Ishikawa (cell line): ENCODE measurements around the gene CDH13.

Experiments
- CEBPB ChIP-seq: IDR thresholded peaks from 2 replicates; pipeline ENCODE4 v1.6.1; 2012
- EGR1 ChIP-seq: IDR thresholded peaks from 2 replicates; pipeline ENCODE4 v1.6.1; 2012
- EP300 ChIP-seq: IDR thresholded peaks from 2 replicates; pipeline ENCODE4 v1.6.1; 2012; ENCODE audit warnings: borderline replicate concordance
- FOXM1 ChIP-seq: IDR thresholded peaks from 2 replicates; pipeline ENCODE4 v1.6.1; 2012; ENCODE audit warnings: low read depth, borderline replicate concordance
- NFIC ChIP-seq: IDR thresholded peaks from 2 replicates; pipeline ENCODE4 v1.6.1; 2012
- RAD21 ChIP-seq: IDR thresholded peaks from 2 replicates; pipeline ENCODE4 v1.6.1; 2012; ENCODE audit warnings: low read depth
- TAF1 ChIP-seq: IDR thresholded peaks from 2 replicates; pipeline ENCODE4 v1.6.1; 2012; ENCODE audit warnings: low read depth, mild to moderate bottlenecking
- TCF12 ChIP-seq: IDR thresholded peaks from 2 replicates; pipeline ENCODE4 v1.6.1; 2012; ENCODE audit warnings: low read depth
- TEAD4 ChIP-seq: IDR thresholded peaks from 2 replicates; pipeline ENCODE4 v1.6.1; 2012
- YY1 ChIP-seq: IDR thresholded peaks from 2 replicates; pipeline ENCODE4 v1.6.1; 2012; ENCODE audit warnings: low read depth
- ZBTB7A ChIP-seq: IDR thresholded peaks from 2 replicates; pipeline ENCODE4 v1.6.1; 2012; ENCODE audit warnings: low read depth
- TF ChIP-seq, protein P1 (sequence below): IDR thresholded peaks from 2 replicates; pipeline ENCODE4 v1.6.1; 2012
- TF ChIP-seq, protein P2 (sequence below): IDR thresholded peaks from 2 replicates; pipeline ENCODE4 v1.6.1; 2012
- TF ChIP-seq, protein P3 (sequence below): IDR thresholded peaks from 2 replicates; pipeline ENCODE4 v1.6.1; 2012; ENCODE audit warnings: low read depth, mild to moderate bottlenecking

DNA sequence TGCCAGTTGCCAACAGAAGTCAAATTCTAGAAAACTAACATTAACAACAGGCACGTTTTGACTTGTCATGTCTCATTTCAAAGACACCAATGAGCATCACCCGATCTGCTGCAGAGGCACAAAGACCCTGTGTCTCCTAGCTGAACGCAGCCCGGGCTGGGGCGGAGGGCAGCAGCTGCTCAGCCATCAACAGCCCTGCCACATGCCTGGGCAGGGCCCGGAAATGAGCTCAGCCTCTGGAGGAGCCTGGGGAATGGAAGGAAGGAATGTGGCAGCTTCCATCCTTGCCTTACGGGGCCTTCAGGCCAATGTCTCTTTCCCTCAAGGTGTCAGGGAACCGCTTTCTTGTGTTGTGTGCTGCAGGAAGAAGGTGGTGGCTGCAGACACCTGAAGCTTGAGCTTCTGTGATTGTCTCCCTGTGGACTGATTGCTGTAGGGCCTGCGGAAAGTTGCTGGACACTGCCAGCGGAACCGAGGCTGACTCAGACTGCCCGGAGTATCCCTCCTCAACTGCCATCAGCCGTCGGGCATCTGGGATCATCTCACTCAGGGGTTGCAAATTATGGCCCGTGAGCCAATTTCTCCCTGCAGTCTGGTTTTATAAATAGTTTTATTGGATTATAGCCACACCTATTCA is 7.3 kb downstream of the CDH13 start:
- TF ChIP-seq EGR1, result no peak
- no peak for TF ChIP-seq RAD21
- TF ChIP-seq CEBPB, result no peak
- TF ChIP-seq, protein P1, sequence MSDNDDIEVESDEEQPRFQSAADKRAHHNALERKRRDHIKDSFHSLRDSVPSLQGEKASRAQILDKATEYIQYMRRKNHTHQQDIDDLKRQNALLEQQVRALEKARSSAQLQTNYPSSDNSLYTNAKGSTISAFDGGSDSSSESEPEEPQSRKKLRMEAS, result no peak
- no peak for TF ChIP-seq NFIC
- no peak for TF ChIP-seq TAF1
- TF ChIP-seq EP300, result no peak
- TF ChIP-seq, protein P2, sequence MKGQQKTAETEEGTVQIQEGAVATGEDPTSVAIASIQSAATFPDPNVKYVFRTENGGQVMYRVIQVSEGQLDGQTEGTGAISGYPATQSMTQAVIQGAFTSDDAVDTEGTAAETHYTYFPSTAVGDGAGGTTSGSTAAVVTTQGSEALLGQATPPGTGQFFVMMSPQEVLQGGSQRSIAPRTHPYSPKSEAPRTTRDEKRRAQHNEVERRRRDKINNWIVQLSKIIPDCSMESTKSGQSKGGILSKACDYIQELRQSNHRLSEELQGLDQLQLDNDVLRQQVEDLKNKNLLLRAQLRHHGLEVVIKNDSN, result no peak
- no peak for TF ChIP-seq TCF12
- no peak for TF ChIP-seq FOXM1
- TF ChIP-seq, protein P3, sequence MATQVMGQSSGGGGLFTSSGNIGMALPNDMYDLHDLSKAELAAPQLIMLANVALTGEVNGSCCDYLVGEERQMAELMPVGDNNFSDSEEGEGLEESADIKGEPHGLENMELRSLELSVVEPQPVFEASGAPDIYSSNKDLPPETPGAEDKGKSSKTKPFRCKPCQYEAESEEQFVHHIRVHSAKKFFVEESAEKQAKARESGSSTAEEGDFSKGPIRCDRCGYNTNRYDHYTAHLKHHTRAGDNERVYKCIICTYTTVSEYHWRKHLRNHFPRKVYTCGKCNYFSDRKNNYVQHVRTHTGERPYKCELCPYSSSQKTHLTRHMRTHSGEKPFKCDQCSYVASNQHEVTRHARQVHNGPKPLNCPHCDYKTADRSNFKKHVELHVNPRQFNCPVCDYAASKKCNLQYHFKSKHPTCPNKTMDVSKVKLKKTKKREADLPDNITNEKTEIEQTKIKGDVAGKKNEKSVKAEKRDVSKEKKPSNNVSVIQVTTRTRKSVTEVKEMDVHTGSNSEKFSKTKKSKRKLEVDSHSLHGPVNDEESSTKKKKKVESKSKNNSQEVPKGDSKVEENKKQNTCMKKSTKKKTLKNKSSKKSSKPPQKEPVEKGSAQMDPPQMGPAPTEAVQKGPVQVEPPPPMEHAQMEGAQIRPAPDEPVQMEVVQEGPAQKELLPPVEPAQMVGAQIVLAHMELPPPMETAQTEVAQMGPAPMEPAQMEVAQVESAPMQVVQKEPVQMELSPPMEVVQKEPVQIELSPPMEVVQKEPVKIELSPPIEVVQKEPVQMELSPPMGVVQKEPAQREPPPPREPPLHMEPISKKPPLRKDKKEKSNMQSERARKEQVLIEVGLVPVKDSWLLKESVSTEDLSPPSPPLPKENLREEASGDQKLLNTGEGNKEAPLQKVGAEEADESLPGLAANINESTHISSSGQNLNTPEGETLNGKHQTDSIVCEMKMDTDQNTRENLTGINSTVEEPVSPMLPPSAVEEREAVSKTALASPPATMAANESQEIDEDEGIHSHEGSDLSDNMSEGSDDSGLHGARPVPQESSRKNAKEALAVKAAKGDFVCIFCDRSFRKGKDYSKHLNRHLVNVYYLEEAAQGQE, result no peak
- no peak for TF ChIP-seq YY1
- no peak for TF ChIP-seq TEAD4
- TF ChIP-seq ZBTB7A, result no peak
